GM18909 (cell line): ENCODE measurements around the gene ABLIM3.
A peak's percentile ranks its signal among the peaks of the same experiment; 100 is the strongest.

Experiments
- ATAC-seq: cut with Tn5 transposase; IDR thresholded peaks from one replicate; pipeline ENCODE4 v1.9.1; 2021; ENCODE audit warnings: mild to moderate bottlenecking; ENCODE audit not compliant: unreplicated experiment, poor library complexity

ABLIM3 gene

GRCh38 chr5:149141224-149141956 is at the start of gene ABLIM3:
Gene ABLIM3, plus strand, starts transcription at chr5:149141493. Its CDS starts 603 bp downstream, at chr5:149142096.
- ATAC-seq, result peak; percentile 90

- ATAC-seq, result no peak
These were observed 47.7 kb upstream of the ABLIM3 start for GRCh38 chr5:149093625-149094024.

- ATAC-seq, result no peak
These were observed 46.3 kb upstream of the ABLIM3 start for GRCh38 chr5:149094996-149095395.

- ATAC-seq, result no peak
These were observed 41.4 kb upstream of the ABLIM3 start for GRCh38 chr5:149099920-149100319.

- no peak for ATAC-seq
These were observed 41.0 kb upstream of the ABLIM3 start for GRCh38 chr5:149100331-149100730.

GRCh38 chr5:149108651-149109280 is 32.5 kb upstream of the ABLIM3 start:
- ATAC-seq, result no peak

- no peak for ATAC-seq
These were observed 30.9 kb upstream of the ABLIM3 start for GRCh38 chr5:149110406-149110805.

- no peak for ATAC-seq
These were observed 27.6 kb upstream of the ABLIM3 start for GRCh38 chr5:149113669-149114068.

GRCh38 chr5:149114403-149115312 is 26.6 kb upstream of the ABLIM3 start:
- peak; percentile 80 for ATAC-seq

- peak; percentile 74 for ATAC-seq
These were observed 23.3 kb upstream of the ABLIM3 start for GRCh38 chr5:149117970-149118369.

- ATAC-seq, result no peak
These were observed 22.8 kb upstream of the ABLIM3 start for GRCh38 chr5:149118463-149118862.

- no peak for ATAC-seq
These were observed 20.1 kb upstream of the ABLIM3 start for GRCh38 chr5:149121145-149121544.

- no peak for ATAC-seq
These were observed 18.1 kb upstream of the ABLIM3 start for GRCh38 chr5:149123211-149123610.

GRCh38 chr5:149125386-149125891 is 15.9 kb upstream of the ABLIM3 start:
- ATAC-seq, result no peak

- no peak for ATAC-seq
These were observed 14.4 kb upstream of the ABLIM3 start for GRCh38 chr5:149126906-149127305.

- ATAC-seq, result no peak
These were observed 13.8 kb upstream of the ABLIM3 start for GRCh38 chr5:149127394-149127955.

GRCh38 chr5:149128023-149128875 is 13.0 kb upstream of the ABLIM3 start:
- ATAC-seq, result peak; percentile 88

- ATAC-seq, result no peak
These were observed 12.1 kb upstream of the ABLIM3 start for GRCh38 chr5:149129181-149129580.

GRCh38 chr5:149130121-149130914 is 11.0 kb upstream of the ABLIM3 start:
- ATAC-seq, result no peak
